ENCODE measurements around the gene ZFP36. TPM values are rescaled to one million over a fixed set of nuclear protein-coding genes. Genes with fewer than 3 reads are reported as not detected.

ZFP36 gene
- total RNA-seq, 3 donors from 2014 or later (not counting 1 experiment from before 2014, with no cell fraction given): 1,232 to 2,074 (median 1,769) TPM

DNA sequence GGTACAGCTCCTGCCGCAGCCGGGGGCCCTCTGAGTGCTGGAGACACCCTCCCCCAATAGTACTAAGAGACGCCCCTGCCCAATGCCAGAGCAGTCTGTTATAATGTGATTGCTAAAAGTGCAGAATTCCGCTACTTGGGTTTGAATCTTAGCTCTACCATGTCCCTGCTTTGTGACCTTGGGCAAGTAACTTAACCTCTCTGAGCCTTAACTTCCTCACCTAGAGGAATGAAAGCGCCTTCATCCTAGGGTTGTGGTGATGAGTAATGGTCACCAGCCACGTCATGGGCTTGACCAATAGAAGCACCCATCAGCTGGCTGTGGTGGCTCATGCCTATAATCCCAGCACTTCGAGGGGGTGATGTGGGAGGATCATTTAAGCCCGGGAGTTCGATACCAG, 12.4 kb downstream of the ZFP36 start:
- Mint-ChIP-seq H3K9me3 (no peaks in the 10 kb centered on the region), H3K4me3 (no peak overlapping the region), H3K36me3 (no peaks in the 10 kb centered on the region), H3K27ac (no peak overlapping the region), H3K27me3 (ENCODE audit: low read depth in 2 of 2) (no peaks in the 10 kb centered on the region), H3K4me1 (peaks cover 7 to 16% of the 10 kb centered on the region in 2 donors)
- DNase-seq: no peak
- Histone ChIP-seq H3K4me3 (ENCODE audit: low read length) (no peak overlapping the region), H3K27me3 (ENCODE audit: control insufficient read depth, insufficient read depth, low read length) (no peaks in the 10 kb centered on the region), H3K27ac (ENCODE audit: low read length) (no peak overlapping the region), H3K9me3 (ENCODE audit: control insufficient read depth, insufficient read depth, low read length) (no peaks in the 10 kb centered on the region), H3K4me1 (ENCODE audit: control insufficient read depth, insufficient read depth, low read length) (peaks cover under 1% of the 10 kb centered on the region), H3K36me3 (ENCODE audit: control insufficient read depth, insufficient read depth, low read length) (peaks cover 11% of the 10 kb centered on the region)
- 87% methylated on average over 8 of the region's 9 CpGs for WGBS (ENCODE audit: insufficient coverage)
- intact Hi-C loops (cut with micrococcal nuclease): no loop called here
- TF ChIP-seq CTCF (IDR thresholded peaks at IDR 0.05): no peak
- no peak for ATAC-seq

- H3K27me3 ChIP-seq (ENCODE audit: control insufficient read depth, insufficient read depth, low read length): no peaks in the 10 kb centered on the region
- no peaks in the 10 kb centered on the region for H3K4me1 ChIP-seq (ENCODE audit: control insufficient read depth, insufficient read depth, low read length)
- no peak overlapping the region for H3K4me3 ChIP-seq (ENCODE audit: low read length)
- Mint-ChIP-seq H3K4me1 (no peaks in the 10 kb centered on the region), H3K27ac (no peak overlapping the region), H3K27me3 (ENCODE audit: low read depth in 2 of 2) (no peaks in the 10 kb centered on the region), H3K36me3 (no peaks in the 10 kb centered on the region), H3K4me3 (no peak overlapping the region), H3K9me3 (no peaks in the 10 kb centered on the region)
- peaks cover 10% of the 10 kb centered on the region for H3K36me3 ChIP-seq (ENCODE audit: control insufficient read depth, insufficient read depth, low read length)
- H3K9me3 ChIP-seq (ENCODE audit: control insufficient read depth, insufficient read depth, low read length): no peaks in the 10 kb centered on the region
- no peak for TF ChIP-seq CTCF (IDR thresholded peaks at IDR 0.05)
- 98% methylated on average over 13 of the region's 15 CpGs for WGBS (ENCODE audit: insufficient coverage)
- H3K27ac ChIP-seq (ENCODE audit: low read length): no peak overlapping the region
- ATAC-seq (no peak), DNase-seq (peak in 1 of 2 donors; percentile 19)
- intact Hi-C loops (cut with micrococcal nuclease): no loop called here
These were observed 14.1 kb downstream of the ZFP36 start for GRCh38 chr19:39420769-39421168.

DNA sequence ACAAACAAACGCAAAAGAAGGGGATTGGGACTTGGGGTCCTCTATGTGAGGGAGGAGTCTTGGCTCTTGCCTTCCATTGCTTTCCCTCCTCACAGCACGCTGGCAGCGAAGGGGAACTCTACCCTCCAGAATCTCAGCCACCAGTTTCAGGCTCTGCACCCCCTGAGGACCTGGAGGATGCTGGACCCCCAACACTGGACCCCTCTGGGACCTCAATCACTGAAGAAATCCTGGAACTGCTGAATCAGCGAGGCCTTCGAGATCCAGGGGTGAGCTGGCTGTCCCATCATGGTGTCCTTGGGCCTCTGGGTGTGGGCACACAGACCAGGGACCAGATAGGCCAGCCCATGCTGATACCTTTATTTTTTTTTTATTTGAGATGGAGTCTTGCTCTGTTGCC, 15.4 kb downstream of the ZFP36 start:
- H3K36me3 ChIP-seq (ENCODE audit: control insufficient read depth, insufficient read depth, low read length): peaks cover 7% of the 10 kb centered on the region
- DNase-seq: peak in 1 of 2 donors; percentile 15
- no peak overlapping the region for H3K4me3 Mint-ChIP-seq

More for the DNA sequence above, 15.4 kb downstream of the ZFP36 start:
- Mint-ChIP-seq H3K36me3 (no peaks in the 10 kb centered on the region), H3K27ac (no peak overlapping the region), H3K4me1 (no peaks in the 10 kb centered on the region), H3K27me3 (ENCODE audit: low read depth in 2 of 2) (no peaks in the 10 kb centered on the region), H3K9me3 (no peaks in the 10 kb centered on the region)
- no peak for ATAC-seq
- Histone ChIP-seq H3K27me3 (ENCODE audit: control insufficient read depth, insufficient read depth, low read length) (no peaks in the 10 kb centered on the region), H3K4me3 (ENCODE audit: low read length) (no peak overlapping the region), H3K4me1 (ENCODE audit: control insufficient read depth, insufficient read depth, low read length) (no peaks in the 10 kb centered on the region), H3K9me3 (ENCODE audit: control insufficient read depth, insufficient read depth, low read length) (no peaks in the 10 kb centered on the region), H3K27ac (ENCODE audit: low read length) (no peak overlapping the region)
- 96% methylated on average over 4 of the region's 5 CpGs for WGBS (ENCODE audit: insufficient coverage)
- intact Hi-C loops (cut with micrococcal nuclease): no loop called here
- TF ChIP-seq CTCF (IDR thresholded peaks at IDR 0.05): no peak
